Memory B cell (primary cell): ENCODE data around the gene TNNI3.
"Not testable (repeated sequence)": the region's sequence is repeated elsewhere in the genome, so short reads cannot be mapped to it uniquely, and the experiment has no call there.

Experiments
- ATAC-seq: fragments of 150-1000 bp; cut with Tn5 transposase; 2 replicates; pipeline ENCODE4 v1.10.0; 2021; ENCODE audit warnings: low read depth, mild to moderate bottlenecking, moderate library complexity
- DNase-seq, 2 donors: peaks; one replicate each; pipeline ENCODE4 v3.0.0; 2022; ENCODE audit warnings: low spot score in 2 of 2
- H3K27ac Mint-ChIP-seq: one replicate; pipeline ENCODE4 v1.8.0; 2022; ENCODE audit warnings: mild to moderate bottlenecking, moderate library complexity, mixed read lengths
- H3K27me3 Mint-ChIP-seq: one replicate; pipeline ENCODE4 v1.8.0; 2022; ENCODE audit warnings: mixed read lengths
- H3K36me3 Mint-ChIP-seq: one replicate; pipeline ENCODE4 v1.8.0; 2022; ENCODE audit warnings: mild to moderate bottlenecking, mixed read lengths
- H3K4me1 Mint-ChIP-seq: one replicate; pipeline ENCODE4 v1.8.0; 2022; ENCODE audit warnings: mixed read lengths
- H3K4me3 Mint-ChIP-seq: one replicate; pipeline ENCODE4 v1.8.0; 2022; ENCODE audit warnings: mild to moderate bottlenecking, moderate library complexity, mixed read lengths
- H3K9me3 Mint-ChIP-seq: one replicate; pipeline ENCODE4 v1.8.0; 2022; ENCODE audit warnings: mixed read lengths

TNNI3 gene

GRCh38 chr19:55178781-55179599, 21.5 kb upstream of the TNNI3 start:
- Mint-ChIP-seq H3K36me3 (no peaks in the 10 kb centered on the region), H3K27ac (peak overlapping the region; percentile 98), H3K9me3 (no peaks in the 10 kb centered on the region), H3K4me1 (peaks cover 16% of the 10 kb centered on the region), H3K4me3 (peak overlapping the region; percentile 87), H3K27me3 (peaks cover 44% of the 10 kb centered on the region)
- DNase-seq (peak; percentile 96 to 99), ATAC-seq (peak; percentile 87)

- DNase-seq, result no peak
- ATAC-seq, result no peak
- Mint-ChIP-seq H3K4me3 (no peak overlapping the region), H3K36me3 (peaks cover 3% of the 10 kb centered on the region), H3K27ac (no peak overlapping the region), H3K4me1 (peaks cover 25% of the 10 kb centered on the region), H3K27me3 (peaks cover 54% of the 10 kb centered on the region), H3K9me3 (no peaks in the 10 kb centered on the region)
Observed at GRCh38 chr19:55176076-55176475, 18.5 kb upstream of the TNNI3 start.

- no peak overlapping the region for H3K27ac Mint-ChIP-seq
- no peak for ATAC-seq
- peaks cover 20% of the 10 kb centered on the region for H3K4me1 Mint-ChIP-seq
- H3K36me3 Mint-ChIP-seq, result peaks cover 3% of the 10 kb centered on the region
- DNase-seq, result no peak
- no peaks in the 10 kb centered on the region for H3K9me3 Mint-ChIP-seq
- H3K27me3 Mint-ChIP-seq, result peaks cover 51% of the 10 kb centered on the region
- H3K4me3 Mint-ChIP-seq, result no peak overlapping the region
Observed at GRCh38 chr19:55175117-55175867, 17.8 kb upstream of the TNNI3 start.

- DNase-seq (no peak), ATAC-seq (no peak)
- H3K27ac Mint-ChIP-seq, result no peak overlapping the region
- H3K27me3 Mint-ChIP-seq, result peaks cover 48% of the 10 kb centered on the region
- peaks cover 3% of the 10 kb centered on the region for H3K36me3 Mint-ChIP-seq
- H3K9me3 Mint-ChIP-seq, result no peaks in the 10 kb centered on the region
- H3K4me3 Mint-ChIP-seq, result peak overlapping the region; percentile 43
- H3K4me1 Mint-ChIP-seq, result peaks cover 15% of the 10 kb centered on the region
Observed at GRCh38 chr19:55174425-55175116, 17.0 kb upstream of the TNNI3 start.

- H3K27ac Mint-ChIP-seq, result no peak overlapping the region
- H3K4me1 Mint-ChIP-seq, result peaks cover 11% of the 10 kb centered on the region
- peak overlapping the region; percentile 69 for H3K4me3 Mint-ChIP-seq
- peaks cover 3% of the 10 kb centered on the region for H3K36me3 Mint-ChIP-seq
- no peak for DNase-seq
- ATAC-seq, result peak; percentile 47
- H3K9me3 Mint-ChIP-seq, result no peaks in the 10 kb centered on the region
- H3K27me3 Mint-ChIP-seq, result peaks cover 49% of the 10 kb centered on the region
Observed at GRCh38 chr19:55173714-55174409, 16.3 kb upstream of the TNNI3 start.

- Mint-ChIP-seq H3K4me3 (peak overlapping the region; percentile 76), H3K9me3 (no peaks in the 10 kb centered on the region), H3K27me3 (peaks cover 45% of the 10 kb centered on the region), H3K36me3 (peaks cover 3% of the 10 kb centered on the region), H3K27ac (no peak overlapping the region), H3K4me1 (peaks cover 11% of the 10 kb centered on the region)
- ATAC-seq (no peak), DNase-seq (no peak)
Observed at GRCh38 chr19:55173186-55173713, 15.7 kb upstream of the TNNI3 start.

GRCh38 chr19:55172741-55173140, 15.2 kb upstream of the TNNI3 start:
- no peak overlapping the region for H3K27ac Mint-ChIP-seq
- DNase-seq, result no peak

GRCh38 chr19:55172318-55172717, 14.8 kb upstream of the TNNI3 start:
- ATAC-seq, H3K27ac Mint-ChIP-seq, H3K36me3 Mint-ChIP-seq, H3K9me3 Mint-ChIP-seq, DNase-seq: not testable (repeated sequence)
- Mint-ChIP-seq H3K4me1 (peaks cover 11% of the 10 kb centered on the region), H3K27me3 (peaks cover 43% of the 10 kb centered on the region), H3K4me3 (peak overlapping the region; percentile 76)

More at GRCh38 chr19:55172741-55173140, 15.2 kb upstream of the TNNI3 start:
- Mint-ChIP-seq H3K4me3 (peak overlapping the region; percentile 76), H3K4me1 (peaks cover 11% of the 10 kb centered on the region), H3K9me3 (no peaks in the 10 kb centered on the region), H3K27me3 (peaks cover 43% of the 10 kb centered on the region), H3K36me3 (peaks cover 3% of the 10 kb centered on the region)
- no peak for ATAC-seq

- Mint-ChIP-seq H3K27me3 (peaks cover 46% of the 10 kb centered on the region), H3K4me1 (peaks cover 18% of the 10 kb centered on the region), H3K4me3 (no peak overlapping the region), H3K36me3 (peaks cover 3% of the 10 kb centered on the region), H3K27ac (no peak overlapping the region), H3K9me3 (peaks cover 6% of the 10 kb centered on the region)
- ATAC-seq (no peak), DNase-seq (no peak)
Observed at GRCh38 chr19:55171440-55171839, 13.9 kb upstream of the TNNI3 start.

- no peak overlapping the region for H3K4me3 Mint-ChIP-seq
- H3K36me3 Mint-ChIP-seq, result peaks cover 3% of the 10 kb centered on the region
- peaks cover 47% of the 10 kb centered on the region for H3K27me3 Mint-ChIP-seq
- ATAC-seq, result no peak
- no peak overlapping the region for H3K27ac Mint-ChIP-seq
- DNase-seq, result no peak
- peaks cover 18% of the 10 kb centered on the region for H3K4me1 Mint-ChIP-seq
- peaks cover 8% of the 10 kb centered on the region for H3K9me3 Mint-ChIP-seq
Observed at GRCh38 chr19:55169136-55169535, 11.6 kb upstream of the TNNI3 start.

GRCh38 chr19:55166530-55167268, 9.2 kb upstream of the TNNI3 start, which contains the start of gene DNAAF3:
TSS of gene DNAAF3 (minus strand) at chr19:55166613. CDS start at chr19:55166413, 200 bp downstream.
- ATAC-seq (peak; percentile 82), DNase-seq (no peak)
- Mint-ChIP-seq H3K27ac (peak within 1 kb of the TSS; percentile 68), H3K27me3 (peaks cover 37% of the 10 kb centered on the region), H3K4me3 (peak within 1 kb of the TSS; percentile 42), H3K4me1 (peaks cover 9% of the 10 kb centered on the region), H3K36me3 (peaks cover under 1% of the 10 kb centered on the region), H3K9me3 (peaks cover 8% of the 10 kb centered on the region)

GRCh38 chr19:55165952-55166529, 8.5 kb upstream of the TNNI3 start:
- Mint-ChIP-seq H3K27ac (peak overlapping the region; percentile 68), H3K36me3 (no peaks in the 10 kb centered on the region), H3K27me3 (peaks cover 31% of the 10 kb centered on the region), H3K4me1 (peaks cover 9% of the 10 kb centered on the region), H3K4me3 (peak overlapping the region; percentile 42), H3K9me3 (peaks cover 8% of the 10 kb centered on the region)
- ATAC-seq, result peak; percentile 51
- DNase-seq, result no peak
